MM.1S (cell line): ENCODE data around the gene FRAS1.

Experiments
- DNase-seq: peaks from one replicate; pipeline ENCODE4 v3.0.0-alpha.2; 2015
- H2AFZ ChIP-seq: fragments of 300-600 bp; sonication (generic); 2 replicates; pipeline ENCODE4 v1.6.0; 2016; ENCODE audit warnings: antibody characterized with exemption, low read length
- H3F3A ChIP-seq: fragments of 300-600 bp; sonication (generic); 2 replicates; pipeline ENCODE4 v1.6.1; 2016; ENCODE audit warnings: mild to moderate bottlenecking, antibody characterized with exemption, low read length, moderate library complexity, mixed read lengths; ENCODE audit not compliant: insufficient read depth
- H3K27ac ChIP-seq: fragments of 300-600 bp; sonication (generic); 2 replicates; pipeline ENCODE4 v1.5.1; 2016; ENCODE audit warnings: mild to moderate bottlenecking, low read length
- H3K27me3 ChIP-seq: fragments of 300-600 bp; sonication (generic); replicated peaks from 2 replicates; pipeline ENCODE4 v1.6.0; 2016; ENCODE audit warnings: low read length; ENCODE audit not compliant: insufficient read depth
- H3K36me3 ChIP-seq: fragments of 300-600 bp; sonication (generic); replicated peaks from 2 replicates; pipeline ENCODE4 v1.6.1; 2016; ENCODE audit warnings: mild to moderate bottlenecking, low read length, mixed read lengths; ENCODE audit not compliant: insufficient read depth
- H3K4me1 ChIP-seq: fragments of 300-600 bp; sonication (generic); 2 replicates; pipeline ENCODE4 v1.6.1; 2016; ENCODE audit warnings: low read length, mixed read lengths
- H3K4me2 ChIP-seq: fragments of 300-600 bp; sonication (generic); 2 replicates; pipeline ENCODE4 v1.6.0; 2016; ENCODE audit warnings: low read depth, low read length
- H3K4me3 ChIP-seq: fragments of 300-600 bp; sonication (generic); 2 replicates; pipeline ENCODE4 v1.5.1; 2016; ENCODE audit warnings: low read length, mixed read lengths
- H3K79me2 ChIP-seq: fragments of 300-600 bp; sonication (generic); 2 replicates; pipeline ENCODE4 v1.6.1; 2016; ENCODE audit warnings: mixed run types, low read length, mixed read lengths
- H3K9ac ChIP-seq: fragments of 300-600 bp; sonication (generic); 2 replicates; pipeline ENCODE4 v1.6.1; 2016; ENCODE audit warnings: low read length, mixed read lengths
- H3K9me2 ChIP-seq: fragments of 300-600 bp; sonication (generic); replicated peaks from 2 replicates; pipeline ENCODE4 v1.6.1; 2016; ENCODE audit warnings: mild to moderate bottlenecking, low read length, mixed read lengths; ENCODE audit not compliant: insufficient read depth
- H3K9me3 ChIP-seq: fragments of 300-600 bp; sonication (generic); replicated peaks from 2 replicates; pipeline ENCODE4 v1.6.1; 2016; ENCODE audit warnings: mild to moderate bottlenecking, low read length, mixed read lengths; ENCODE audit not compliant: insufficient read depth
- H4K20me1 ChIP-seq: fragments of 300-600 bp; sonication (generic); 2 replicates; pipeline ENCODE4 v1.6.1; 2016; ENCODE audit warnings: mild to moderate bottlenecking, low read length, moderate library complexity, mixed read lengths; ENCODE audit not compliant: insufficient read depth
- EZH2 ChIP-seq: fragments of 300-600 bp; sonication (generic); optimal IDR thresholded peaks from 2 replicates; pipeline ENCODE3; 2017; ENCODE audit warnings: low read depth, mild to moderate bottlenecking, antibody characterized with exemption, low read length, mixed read lengths
- EZH2phosphoT487 ChIP-seq: fragments of 300-600 bp; sonication (generic); IDR thresholded peaks from 2 replicates; pipeline ENCODE4 v1.6.1; 2018; ENCODE audit warnings: antibody characterized with exemption, low read length
- TF ChIP-seq, protein P1 (sequence below): fragments of 300-600 bp; sonication (generic); IDR thresholded peaks from 2 replicates; pipeline ENCODE4 v1.5.1; 2016; ENCODE audit warnings: antibody characterized with exemption, low read length, mixed read lengths

The FRAS1 gene

DNA sequence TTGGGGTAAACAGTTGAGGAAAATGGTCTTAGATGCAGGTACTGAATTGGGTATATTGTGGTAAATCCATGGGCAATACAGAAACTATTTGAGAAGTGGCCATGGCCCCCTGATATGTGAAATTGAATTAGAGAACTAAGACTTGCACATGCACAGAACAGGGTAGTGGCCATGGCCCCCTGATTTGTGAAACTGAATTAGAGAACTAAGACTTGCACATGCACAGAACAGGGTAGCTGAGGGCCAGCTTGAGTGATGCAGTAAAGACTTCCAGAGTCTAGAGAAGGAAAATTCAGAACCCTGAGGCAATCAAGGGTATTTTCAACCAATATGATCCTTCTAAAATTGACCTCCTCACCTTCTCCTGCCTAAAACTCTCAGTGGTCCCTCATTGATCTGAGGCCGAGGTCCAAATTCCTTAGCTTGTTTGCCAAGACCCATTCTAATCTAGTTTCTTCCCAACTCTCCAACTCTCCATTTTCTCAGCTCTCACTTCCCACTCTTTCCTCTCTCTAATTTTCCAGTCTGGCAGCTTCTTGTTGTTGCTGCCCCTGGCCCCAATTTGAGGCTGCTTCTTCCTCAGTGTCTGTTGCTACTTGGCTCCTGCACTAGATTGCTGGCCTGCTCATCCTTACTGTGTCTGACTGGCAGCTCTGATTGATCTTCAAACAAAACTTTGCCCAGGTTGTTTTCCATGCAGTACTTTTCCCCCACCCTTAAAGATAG, 72.4 kb downstream of the FRAS1 start:
- Histone ChIP-seq H4K20me1 (no peaks in the 10 kb centered on the region), H3K9me2 (no peaks in the 10 kb centered on the region), H3K9ac (no peak overlapping the region), H2AFZ (no peak overlapping the region), H3K4me3 (no peak overlapping the region), H3K4me2 (no peak overlapping the region), H3F3A (no peaks in the 10 kb centered on the region), H3K27me3 (no peaks in the 10 kb centered on the region), H3K9me3 (no peaks in the 10 kb centered on the region), H3K4me1 (no peaks in the 10 kb centered on the region), H3K27ac (no peak overlapping the region), H3K79me2 (no peaks in the 10 kb centered on the region), H3K36me3 (no peaks in the 10 kb centered on the region)
- TF ChIP-seq EZH2 = no peak
- TF ChIP-seq, protein P1, sequence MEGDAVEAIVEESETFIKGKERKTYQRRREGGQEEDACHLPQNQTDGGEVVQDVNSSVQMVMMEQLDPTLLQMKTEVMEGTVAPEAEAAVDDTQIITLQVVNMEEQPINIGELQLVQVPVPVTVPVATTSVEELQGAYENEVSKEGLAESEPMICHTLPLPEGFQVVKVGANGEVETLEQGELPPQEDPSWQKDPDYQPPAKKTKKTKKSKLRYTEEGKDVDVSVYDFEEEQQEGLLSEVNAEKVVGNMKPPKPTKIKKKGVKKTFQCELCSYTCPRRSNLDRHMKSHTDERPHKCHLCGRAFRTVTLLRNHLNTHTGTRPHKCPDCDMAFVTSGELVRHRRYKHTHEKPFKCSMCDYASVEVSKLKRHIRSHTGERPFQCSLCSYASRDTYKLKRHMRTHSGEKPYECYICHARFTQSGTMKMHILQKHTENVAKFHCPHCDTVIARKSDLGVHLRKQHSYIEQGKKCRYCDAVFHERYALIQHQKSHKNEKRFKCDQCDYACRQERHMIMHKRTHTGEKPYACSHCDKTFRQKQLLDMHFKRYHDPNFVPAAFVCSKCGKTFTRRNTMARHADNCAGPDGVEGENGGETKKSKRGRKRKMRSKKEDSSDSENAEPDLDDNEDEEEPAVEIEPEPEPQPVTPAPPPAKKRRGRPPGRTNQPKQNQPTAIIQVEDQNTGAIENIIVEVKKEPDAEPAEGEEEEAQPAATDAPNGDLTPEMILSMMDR = no peak
- no peak for TF ChIP-seq EZH2phosphoT487
- no peak for DNase-seq

DNA sequence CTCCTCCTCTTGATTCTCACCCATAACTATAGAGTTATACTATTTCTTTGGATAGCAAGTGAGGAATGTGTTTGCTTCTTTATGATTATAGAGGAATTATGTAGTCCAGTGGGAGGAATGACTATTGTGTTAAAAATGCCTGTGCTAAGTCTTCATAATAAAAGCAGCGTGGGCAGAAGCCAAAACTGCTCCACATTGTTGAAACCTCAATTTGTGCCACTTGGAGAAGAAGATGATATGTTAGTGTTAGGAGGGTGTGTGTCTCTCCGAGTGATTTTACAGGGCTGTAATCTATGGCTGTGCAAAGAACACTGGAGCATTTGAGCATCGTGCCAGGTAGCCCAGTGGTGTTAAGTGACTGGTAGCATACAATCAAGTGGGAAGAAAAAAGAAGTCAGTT, 74.3 kb downstream of the FRAS1 start:
- Histone ChIP-seq H3K9me2 (no peaks in the 10 kb centered on the region), H3K4me3 (no peak overlapping the region), H3K36me3 (no peaks in the 10 kb centered on the region), H3K27me3 (no peaks in the 10 kb centered on the region), H3K4me1 (no peaks in the 10 kb centered on the region), H3K79me2 (no peaks in the 10 kb centered on the region), H4K20me1 (no peaks in the 10 kb centered on the region), H3K9me3 (no peaks in the 10 kb centered on the region), H3K9ac (no peak overlapping the region), H3F3A (no peaks in the 10 kb centered on the region), H3K4me2 (no peak overlapping the region), H3K27ac (no peak overlapping the region), H2AFZ (no peak overlapping the region)
- TF ChIP-seq EZH2 (no peak), EZH2phosphoT487 (no peak)
- TF ChIP-seq, protein P1 = no peak
- DNase-seq = no peak

DNA sequence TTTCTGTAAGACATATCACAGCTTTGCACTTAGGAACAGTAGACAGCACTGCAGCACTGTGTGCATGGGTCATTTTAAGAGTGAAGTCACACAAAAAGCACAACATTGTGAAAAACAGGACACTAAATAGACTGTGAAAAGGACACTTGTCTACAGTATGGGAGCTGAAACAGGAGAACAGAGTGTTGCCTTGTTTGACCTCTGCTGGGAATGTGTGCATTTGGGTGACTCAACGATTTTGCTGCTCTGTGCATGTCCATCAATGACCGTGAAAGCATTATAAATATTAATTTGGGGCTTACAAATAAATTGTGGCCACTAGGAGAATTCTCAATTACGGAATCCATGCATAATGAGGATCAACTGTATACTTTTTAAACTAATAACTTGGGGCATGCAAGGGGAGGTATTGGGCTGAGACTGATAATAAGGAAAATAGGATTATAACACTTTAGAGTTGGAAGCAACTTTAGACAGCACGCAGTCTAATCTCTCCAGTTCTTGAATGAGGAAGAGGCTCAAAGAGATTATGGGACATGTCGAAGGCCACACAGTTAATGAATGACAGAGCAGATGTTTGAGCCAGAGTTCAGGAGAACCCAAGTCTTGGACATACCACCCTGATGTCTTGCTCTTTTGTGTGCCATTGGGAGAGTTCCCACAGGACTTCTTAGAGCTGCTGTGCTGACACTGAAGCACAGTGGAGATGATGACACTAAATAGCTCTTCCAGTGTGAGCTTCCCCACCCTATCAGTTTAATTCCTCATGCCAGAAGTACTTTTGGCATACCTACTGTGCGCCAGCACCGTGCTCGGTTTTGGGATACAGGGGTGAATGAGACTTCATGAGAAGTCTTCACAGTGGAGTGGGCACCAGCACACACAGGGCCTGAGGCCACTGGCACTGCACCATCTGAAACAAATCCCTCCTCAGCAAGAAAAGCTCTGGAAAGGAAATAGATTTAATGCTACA, 79.3 kb downstream of the FRAS1 start:
- DNase-seq = no peak
- Histone ChIP-seq H3F3A (no peaks in the 10 kb centered on the region), H3K9me3 (no peaks in the 10 kb centered on the region), H3K9me2 (no peaks in the 10 kb centered on the region), H3K9ac (no peak overlapping the region), H3K36me3 (no peaks in the 10 kb centered on the region), H3K4me3 (no peak overlapping the region), H3K4me2 (no peak overlapping the region), H3K27ac (no peak overlapping the region), H3K79me2 (no peaks in the 10 kb centered on the region), H3K4me1 (no peaks in the 10 kb centered on the region), H3K27me3 (no peaks in the 10 kb centered on the region), H2AFZ (no peak overlapping the region), H4K20me1 (no peaks in the 10 kb centered on the region)
- no peak for TF ChIP-seq EZH2phosphoT487
- TF ChIP-seq, protein P1 = no peak
- no peak for TF ChIP-seq EZH2
